G401.6 (cell line): ENCODE measurements around the gene COL4A1.

Experiments used
- FAIRE-seq: peaks from 2 replicates; lab custom pipeline; 2012; peaks lifted over from hg19 to GRCh38; lab: Jason Lieb, UNC

Gene COL4A1

DNA sequence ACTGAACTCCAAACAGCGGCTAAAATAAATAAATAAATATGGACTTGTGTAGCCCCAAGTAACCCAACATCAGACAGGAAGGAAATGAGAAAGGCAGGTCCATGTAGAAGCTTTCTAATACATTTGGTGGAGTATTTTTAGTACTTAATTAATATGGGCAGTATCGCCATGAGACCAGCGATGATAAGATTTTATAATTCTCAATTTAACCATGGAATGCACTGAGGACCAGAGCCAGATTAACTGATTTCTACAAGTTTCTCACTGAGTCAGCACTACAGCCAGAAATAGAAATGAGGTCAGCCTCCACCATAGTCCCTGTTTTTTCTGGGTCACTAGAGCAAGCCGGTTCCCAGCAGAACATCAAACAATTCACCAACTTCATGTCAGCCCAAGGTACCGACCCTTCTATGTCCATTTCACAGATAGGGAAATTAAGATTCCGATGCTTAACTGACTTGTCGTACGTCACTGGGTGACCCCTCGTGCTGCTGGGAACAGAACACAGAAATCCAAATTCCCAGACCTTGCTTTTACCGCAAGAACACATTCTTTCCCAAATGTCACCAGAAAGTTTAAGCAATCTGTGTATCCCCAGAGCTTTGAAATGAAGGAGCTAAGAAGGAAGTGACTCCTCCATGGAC lies 90.4 kb downstream of the COL4A1 start:
- no peak for FAIRE-seq

DNA sequence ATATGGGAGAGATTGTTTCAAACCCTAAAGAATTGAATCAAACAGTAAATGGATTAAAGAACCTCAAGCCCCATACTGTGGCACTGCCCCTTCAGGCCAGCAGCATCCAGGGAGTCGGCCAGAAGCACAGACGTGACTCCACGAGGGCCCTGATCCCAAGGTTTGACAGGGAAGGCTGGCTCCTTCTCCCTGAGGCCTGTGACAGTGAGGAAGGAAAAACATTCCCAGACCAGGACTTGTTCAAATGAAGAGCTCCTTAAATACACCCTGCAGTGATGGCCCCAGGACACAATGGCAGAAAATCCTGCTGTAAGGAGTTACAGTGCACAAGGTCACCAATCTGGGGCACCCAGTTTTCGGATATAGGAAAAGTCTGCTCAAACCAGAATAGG lies 91.0 kb downstream of the COL4A1 start:
- no peak for FAIRE-seq

GRCh38 chr13:110215606-110216005 lies 91.4 kb downstream of the COL4A1 start:
- no peak for FAIRE-seq

DNA sequence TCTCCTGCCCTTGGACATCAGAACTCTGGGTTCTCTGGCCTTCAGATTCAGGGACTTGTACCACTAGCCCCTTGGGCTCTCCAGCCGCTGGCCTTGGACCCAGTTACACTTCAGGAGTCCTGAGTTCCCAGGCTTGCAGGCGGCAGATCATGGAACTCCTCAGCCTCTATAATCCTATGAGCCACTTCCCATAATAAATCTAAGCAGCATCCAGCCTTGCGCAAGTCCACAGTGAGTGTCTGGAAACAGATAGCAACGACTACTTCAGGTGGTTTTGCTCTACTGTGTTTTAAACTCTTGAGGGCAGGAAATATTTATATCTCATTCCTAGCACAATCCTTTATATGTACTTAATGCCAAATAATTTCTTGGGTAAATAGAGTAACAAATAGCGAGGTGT lies 92.3 kb downstream of the COL4A1 start:
- no peak for FAIRE-seq

GRCh38 chr13:110213461-110214074 lies 93.4 kb downstream of the COL4A1 start:
- no peak for FAIRE-seq

- FAIRE-seq = no peak
Observed at GRCh38 chr13:110212529-110212928, 94.4 kb downstream of the COL4A1 start.

DNA sequence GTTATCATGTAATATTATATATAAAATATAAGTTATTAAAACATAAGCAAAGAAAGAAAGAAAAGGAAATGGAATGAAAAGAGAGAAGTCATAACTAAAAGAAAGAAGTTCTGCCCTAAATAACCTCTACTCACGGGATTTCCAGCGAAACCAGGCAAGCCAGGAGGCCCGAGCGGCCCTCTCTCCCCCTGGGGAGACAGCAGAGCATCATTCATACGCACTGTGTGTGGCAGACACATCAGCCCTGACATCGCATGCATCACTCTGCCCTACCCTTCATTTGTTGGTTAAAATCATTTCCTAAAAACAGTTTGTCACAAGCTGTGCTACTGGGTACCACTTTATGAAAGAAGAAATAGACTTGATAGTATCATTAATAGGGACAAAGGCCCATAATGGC lies 95.2 kb downstream of the COL4A1 start:
- FAIRE-seq = no peak

DNA sequence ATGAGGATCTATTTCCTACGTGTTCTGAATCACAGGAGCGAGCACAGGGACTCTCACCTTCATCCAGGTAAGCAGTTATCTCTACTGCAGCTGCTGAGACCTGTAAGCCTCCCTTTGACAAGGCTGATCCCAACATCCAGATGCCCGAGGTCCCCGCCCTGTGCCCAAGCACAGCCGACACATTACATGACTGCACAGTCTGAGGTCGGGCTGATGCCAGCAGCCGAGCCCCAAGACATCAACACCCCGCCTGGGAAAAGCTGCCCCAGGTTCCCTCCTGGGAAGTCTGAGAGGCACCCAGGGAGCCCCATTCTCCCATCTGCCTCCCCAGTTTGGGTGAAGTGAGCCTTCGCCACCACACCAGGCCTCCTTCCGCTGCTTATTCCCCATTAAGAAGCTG lies 95.9 kb downstream of the COL4A1 start:
- no peak for FAIRE-seq

GRCh38 chr13:110210604-110210985 lies 96.4 kb downstream of the COL4A1 start:
- FAIRE-seq = no peak

- FAIRE-seq = no peak
Observed at GRCh38 chr13:110209950-110210603, 96.9 kb downstream of the COL4A1 start.

DNA sequence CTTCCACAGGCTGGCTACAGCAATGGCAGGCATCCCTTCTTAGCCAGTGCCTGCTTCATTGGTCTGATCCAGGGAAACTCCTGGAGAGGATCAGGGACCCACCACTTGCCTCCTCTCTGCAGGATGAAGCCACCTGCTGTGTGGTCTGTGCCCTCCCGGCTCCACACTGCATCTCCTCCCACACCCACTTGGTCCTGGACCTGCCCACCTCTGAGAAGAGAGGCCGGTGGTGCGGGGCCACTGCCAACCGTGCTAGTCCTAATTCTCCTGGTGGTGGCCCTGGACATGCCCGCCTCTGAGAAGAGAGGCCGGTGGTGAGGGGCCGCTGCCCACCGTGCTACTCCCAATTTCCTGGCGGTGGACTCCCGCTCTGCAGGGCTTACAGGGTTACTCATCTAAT lies 98.8 kb downstream of the COL4A1 start:
- no peak for FAIRE-seq

DNA sequence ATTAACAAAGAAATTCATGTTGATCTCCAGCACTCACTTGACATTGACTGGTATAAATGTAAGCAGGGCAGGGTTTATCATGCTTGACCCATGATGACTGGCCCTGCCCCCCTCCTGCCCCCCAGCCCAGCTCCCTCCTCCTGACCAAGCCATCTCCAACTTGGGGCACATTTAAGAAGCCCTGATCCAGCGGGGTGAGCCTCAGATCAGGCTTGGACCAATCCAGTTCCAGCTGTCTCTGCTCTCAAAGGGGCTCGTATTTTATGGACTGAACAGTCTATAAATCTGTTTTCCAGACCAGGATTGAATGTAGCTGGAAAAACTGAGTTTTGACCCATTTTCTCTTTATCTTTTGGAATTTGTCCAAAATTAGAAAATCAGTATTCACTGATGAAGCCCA lies 100.0 kb downstream of the COL4A1 start:
- FAIRE-seq = no peak

- no peak for FAIRE-seq
Observed at GRCh38 chr13:110206185-110206584, 100.8 kb downstream of the COL4A1 start.

GRCh38 chr13:110201114-110201513 lies 105.8 kb downstream of the COL4A1 start:
- FAIRE-seq = no peak

DNA sequence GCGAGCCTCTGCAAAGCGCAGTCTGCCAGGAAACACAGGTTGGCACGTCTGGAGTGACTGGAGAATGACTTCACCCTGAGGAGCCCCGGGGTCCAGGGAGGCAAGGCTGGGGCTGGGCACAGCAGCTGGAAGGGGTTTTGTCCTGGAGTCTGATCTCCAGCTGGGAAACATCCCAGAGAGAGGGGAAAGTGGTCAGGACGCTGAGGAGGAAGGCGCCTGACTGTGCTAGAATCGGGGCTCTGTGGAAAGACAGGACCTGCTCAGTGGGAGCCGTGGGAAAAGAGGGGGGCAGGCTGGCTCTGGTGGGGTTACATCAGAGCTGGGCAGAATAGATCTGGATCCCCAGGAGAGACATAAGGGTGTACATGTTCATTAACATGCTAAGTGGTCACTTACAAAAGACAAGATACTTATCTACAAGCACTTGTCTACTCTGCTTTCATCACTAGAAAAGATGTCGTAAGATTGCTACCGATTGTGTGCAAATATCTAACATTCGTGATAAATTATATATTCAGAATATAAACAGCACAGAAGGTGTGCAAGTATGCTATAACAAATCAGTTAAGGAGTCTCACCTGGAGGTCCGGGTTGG lies 106.6 kb downstream of the COL4A1 start:
- FAIRE-seq = no peak

- no peak for FAIRE-seq
Observed at GRCh38 chr13:110199046-110199831, 107.7 kb downstream of the COL4A1 start.

GRCh38 chr13:110197471-110197870 lies 109.5 kb downstream of the COL4A1 start:
- FAIRE-seq = no peak

DNA sequence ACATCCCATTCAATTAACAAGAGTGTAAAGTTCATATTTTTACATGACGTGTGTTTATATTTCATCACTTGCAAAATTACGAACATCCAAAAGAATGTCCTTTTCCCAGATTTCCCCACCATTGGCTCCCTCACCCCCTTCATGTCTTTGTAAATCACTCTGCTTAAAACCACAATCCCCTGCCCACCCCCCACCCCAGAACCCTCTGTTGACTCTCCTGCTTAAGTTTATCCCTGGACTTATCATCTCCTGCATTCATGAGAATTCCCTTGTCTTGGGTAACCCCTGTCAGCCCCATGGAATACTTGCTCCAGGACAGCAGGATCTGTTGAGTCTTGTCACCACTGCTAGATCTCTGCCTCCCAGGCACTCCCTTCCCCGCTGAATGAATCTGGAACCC lies 109.9 kb downstream of the COL4A1 start:
- FAIRE-seq = no peak

GRCh38 chr13:110195547-110196485 lies 111.1 kb downstream of the COL4A1 start:
- no peak for FAIRE-seq

DNA sequence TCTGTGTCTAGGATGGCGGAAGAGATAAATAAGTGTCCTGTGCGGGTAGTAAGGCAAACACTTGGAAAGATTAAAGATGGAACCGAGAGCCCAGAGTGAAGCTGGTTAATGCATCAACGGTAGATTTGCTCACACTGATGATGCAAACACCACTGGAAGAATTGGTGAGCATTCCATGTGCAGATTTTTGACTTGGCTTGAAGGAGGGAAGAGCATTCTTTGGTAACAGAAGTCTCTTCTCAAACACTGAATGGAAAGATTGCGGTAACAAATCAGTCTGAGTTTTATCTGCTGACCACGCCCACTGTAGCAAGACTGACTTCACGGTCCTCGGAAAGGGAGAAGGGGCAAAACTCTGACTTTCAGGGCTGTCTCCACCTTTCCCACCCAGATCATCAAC lies 112.5 kb downstream of the COL4A1 start:
- no peak for FAIRE-seq

DNA sequence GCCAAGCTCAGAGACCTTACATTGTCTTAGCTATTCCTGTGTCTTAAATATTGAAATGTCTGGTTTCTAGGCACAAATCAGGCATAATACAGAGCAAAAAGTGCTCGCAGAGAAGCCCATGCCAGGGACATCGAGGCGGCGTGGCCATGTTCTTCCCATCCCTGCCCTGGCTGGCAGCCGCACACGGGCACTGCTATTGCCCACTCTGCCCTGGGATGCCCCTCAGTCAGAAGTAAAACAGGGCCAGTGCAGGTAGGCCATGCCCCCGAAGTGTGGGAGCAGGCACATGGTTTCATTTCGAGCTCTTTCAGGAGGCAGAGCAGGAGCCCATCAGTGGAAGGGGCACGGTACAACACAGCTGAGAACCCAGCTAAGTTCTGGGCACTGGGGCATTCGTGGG lies 113.5 kb downstream of the COL4A1 start:
- no peak for FAIRE-seq

- no peak for FAIRE-seq
Observed at GRCh38 chr13:110192472-110192871, 114.5 kb downstream of the COL4A1 start.
